ENCODE measurements around the gene B3GALT5.

DNA sequence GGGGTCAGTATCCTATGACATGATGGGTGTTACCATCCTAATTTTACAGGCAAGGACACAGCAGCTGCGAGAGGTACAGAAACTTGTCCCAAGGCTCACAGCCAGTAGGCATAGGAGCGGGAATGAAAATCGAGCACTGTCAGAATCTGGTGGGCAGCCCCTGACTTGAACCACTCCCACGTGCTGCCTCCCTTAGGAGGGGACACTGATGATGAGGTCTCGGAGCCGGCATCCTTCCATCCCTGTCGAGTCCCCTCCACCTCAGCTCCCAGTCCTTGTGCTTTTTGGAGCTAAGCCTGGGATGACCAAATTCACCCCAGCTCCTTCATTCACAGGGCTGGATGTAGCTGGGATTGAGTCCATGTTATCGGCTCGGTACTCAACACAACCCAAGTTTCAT lies 49.0 kb downstream of the B3GALT5 start:
- TF ChIP-seq CTCF (IDR thresholded peaks at IDR 0.05; ENCODE audit: borderline replicate concordance, extremely low read depth, low read length, poor library complexity, severe bottlenecking) (no peak), EZH2 (IDR thresholded peaks at IDR 0.05; ENCODE audit: borderline replicate concordance, low read depth, low read length, severe bottlenecking) (no peak)

Data from DND-41 (cell line).